HEK293 (cell line): ENCODE results near the gene DTHD1.

Source experiments
- CTCF ChIA-PET: fragments of 350-600 bp; formaldehyde crosslinking; extraction: SDS; loops from one replicate; lab custom pipeline; 2021; ENCODE audit warnings: antibody characterized with exemption; lab: Yijun Ruan, JAX
- POLR2A ChIA-PET: fragments of 300-600 bp; formaldehyde crosslinking; extraction: SDS; loops from one replicate; lab custom pipeline; 2020; ENCODE audit warnings: antibody characterized with exemption, inconsistent platforms; lab: Yijun Ruan, JAX
- H3K27ac ChIP-seq: fragments of 200-500 bp; sonication (Bioruptor generic); 2 replicates; pipeline ENCODE4 v1.5.1; 2014; ENCODE audit warnings: low read depth, low read length, control low read depth, inconsistent platforms; ENCODE audit errors: extremely low read depth
- H3K36me3 ChIP-seq, 2 experiments: fragments of 200-500 bp in 1 of 2; sonication (Bioruptor generic) in 1 of 2; 1 replicate in 1 of 2; 2 replicates in 1 of 2; pipeline ENCODE4 v1.5.1; 2014 to 2017; ENCODE audit warnings: inconsistent platforms in 2 of 2, low read length in 2 of 2; ENCODE audit not compliant: control insufficient read depth in 2 of 2, insufficient read depth in 1 of 2
- H3K4me1 ChIP-seq: fragments of 200-500 bp; sonication (Bioruptor generic); 2 replicates; pipeline ENCODE4 v1.5.1; 2014; ENCODE audit warnings: mild to moderate bottlenecking, low read length, inconsistent platforms; ENCODE audit not compliant: control insufficient read depth, insufficient read depth
- H3K4me3 ChIP-seq: 2 replicates; pipeline ENCODE4 v1.5.1; 2011; ENCODE audit warnings: low read depth, mild to moderate bottlenecking, control low read depth, low read length, moderate library complexity
- H3K9me3 ChIP-seq: fragments of 200-500 bp; sonication (Bioruptor generic); 2 replicates; pipeline ENCODE4 v1.5.1; 2014; ENCODE audit warnings: low read depth, low read length, inconsistent platforms; ENCODE audit not compliant: control insufficient read depth, insufficient read depth
- ATF2 ChIP-seq: fragments of 450-650 bp; formaldehyde crosslinking; IDR thresholded peaks from 2 replicates; pipeline ENCODE4 v1.5.1; 2016; ENCODE audit warnings: missing biosample characterization, missing genetic modification characterization, low read depth
- BCL6B ChIP-seq: fragments of 450-650 bp; formaldehyde crosslinking; IDR thresholded peaks from 2 replicates; pipeline ENCODE4 v1.5.1; 2017; ENCODE audit warnings: missing biosample characterization, missing genetic modification characterization
- EGR2 ChIP-seq: fragments of 450-650 bp; formaldehyde crosslinking; IDR thresholded peaks from 2 replicates; pipeline ENCODE4 v1.5.1; 2016; ENCODE audit warnings: low read depth, missing biosample characterization, missing genetic modification characterization
- GFI1B ChIP-seq: fragments of 450-650 bp; formaldehyde crosslinking; IDR thresholded peaks from 2 replicates; pipeline ENCODE4 v1.5.1; 2016; ENCODE audit warnings: missing biosample characterization, missing genetic modification characterization
- GLI2 ChIP-seq: fragments of 450-650 bp; formaldehyde crosslinking; IDR thresholded peaks from 2 replicates; pipeline ENCODE4; 2017; ENCODE audit warnings: missing biosample characterization, missing genetic modification characterization, low read depth, borderline replicate concordance
- INSM2 ChIP-seq: fragments of 450-650 bp; formaldehyde crosslinking; IDR thresholded peaks from 2 replicates; pipeline ENCODE4 v1.5.1; 2016; ENCODE audit warnings: missing biosample characterization, missing genetic modification characterization
- MZF1 ChIP-seq: fragments of 450-650 bp; formaldehyde crosslinking; IDR thresholded peaks from 2 replicates; pipeline ENCODE4 v1.5.1; 2017; ENCODE audit warnings: missing biosample characterization, missing genetic modification characterization, borderline replicate concordance
- PATZ1 ChIP-seq: fragments of 450-650 bp; formaldehyde crosslinking; IDR thresholded peaks from 2 replicates; pipeline ENCODE4 v1.5.1; 2016; ENCODE audit warnings: missing biosample characterization, missing genetic modification characterization
- PBX3 ChIP-seq: sonication (generic); formaldehyde crosslinking; IDR thresholded peaks from 2 replicates; pipeline ENCODE4 v1.8.1; 2022; ENCODE audit warnings: mild to moderate bottlenecking, moderate library complexity, missing genetic modification reagents
- RBAK ChIP-seq: fragments of 450-650 bp; formaldehyde crosslinking; IDR thresholded peaks from 2 replicates; pipeline ENCODE4 v1.5.1; 2016; ENCODE audit warnings: missing biosample characterization, missing genetic modification characterization
- SCRT2 ChIP-seq: fragments of 450-650 bp; formaldehyde crosslinking; IDR thresholded peaks from 2 replicates; pipeline ENCODE4 v1.5.1; 2016; ENCODE audit warnings: missing biosample characterization, missing genetic modification characterization
- ZBTB21 ChIP-seq: fragments of 450-650 bp; formaldehyde crosslinking; IDR thresholded peaks from 2 replicates; pipeline ENCODE4 v1.5.1; 2017; ENCODE audit warnings: missing biosample characterization, missing genetic modification characterization
- ZNF155 ChIP-seq: fragments of 450-650 bp; formaldehyde crosslinking; IDR thresholded peaks from 2 replicates; pipeline ENCODE4 v1.5.1; 2016; ENCODE audit warnings: missing biosample characterization, missing genetic modification characterization
- ZNF174 ChIP-seq: fragments of 450-650 bp; formaldehyde crosslinking; IDR thresholded peaks from 2 replicates; pipeline ENCODE4 v1.5.0; 2017; ENCODE audit warnings: missing biosample characterization, mild to moderate bottlenecking, missing genetic modification characterization
- ZNF184 ChIP-seq: fragments of 450-650 bp; IDR thresholded peaks from 2 replicates; pipeline ENCODE4 v1.5.1; 2018; ENCODE audit warnings: missing biosample characterization, mild to moderate bottlenecking, missing genetic modification characterization
- ZNF19 ChIP-seq: fragments of 450-650 bp; formaldehyde crosslinking; IDR thresholded peaks from 2 replicates; pipeline ENCODE4; 2016; ENCODE audit warnings: missing biosample characterization, missing genetic modification characterization, low read depth
- ZNF292 ChIP-seq: fragments of 450-650 bp; formaldehyde crosslinking; IDR thresholded peaks from 2 replicates; pipeline ENCODE4 v1.5.1; 2016; ENCODE audit warnings: low read depth, missing biosample characterization, missing genetic modification characterization, borderline replicate concordance
- ZNF311 ChIP-seq: fragments of 450-650 bp; formaldehyde crosslinking; IDR thresholded peaks from 2 replicates; pipeline ENCODE4 v1.5.1; 2017; ENCODE audit warnings: missing biosample characterization, missing genetic modification characterization, borderline replicate concordance
- ZNF513 ChIP-seq: fragments of 450-650 bp; IDR thresholded peaks from 2 replicates; pipeline ENCODE4 v1.5.1; 2018; ENCODE audit warnings: missing biosample characterization, missing genetic modification characterization
- ZNF544 ChIP-seq: fragments of 450-650 bp; formaldehyde crosslinking; IDR thresholded peaks from 2 replicates; pipeline ENCODE4 v1.5.0; 2017; ENCODE audit warnings: missing biosample characterization, missing genetic modification characterization
- ZNF623 ChIP-seq: fragments of 450-650 bp; formaldehyde crosslinking; IDR thresholded peaks from 2 replicates; pipeline ENCODE4 v1.5.1; 2016; ENCODE audit warnings: missing biosample characterization, missing genetic modification characterization
- ZNF658 ChIP-seq: fragments of 450-650 bp; formaldehyde crosslinking; IDR thresholded peaks from 2 replicates; pipeline ENCODE4; 2016; ENCODE audit warnings: missing biosample characterization, missing genetic modification characterization
- ZNF677 ChIP-seq: fragments of 450-650 bp; IDR thresholded peaks from 2 replicates; pipeline ENCODE4 v1.5.0; 2018; ENCODE audit warnings: missing biosample characterization, mild to moderate bottlenecking, missing genetic modification characterization, moderate library complexity

DTHD1 gene

GRCh38 chr4:36254371-36254770 lies 27.0 kb upstream of the DTHD1 start:
- no peaks in the 10 kb centered on the region for H3K36me3 ChIP-seq
- H3K4me3 ChIP-seq, result no peak overlapping the region
- TF ChIP-seq ZNF184 (tag by site-specific recombination) (no peak), GFI1B (no peak), ZNF174 (tag by site-specific recombination) (no peak)
- no peaks in the 10 kb centered on the region for H3K9me3 ChIP-seq
- ChIA-PET POLR2A (no interaction called here), CTCF (no interaction called here)
- H3K4me1 ChIP-seq, result no peaks in the 10 kb centered on the region
- no peak overlapping the region for H3K27ac ChIP-seq

GRCh38 chr4:36255577-36255976 lies 25.8 kb upstream of the DTHD1 start:
- no peak overlapping the region for H3K27ac ChIP-seq
- no peaks in the 10 kb centered on the region for H3K9me3 ChIP-seq
- H3K4me1 ChIP-seq, result no peaks in the 10 kb centered on the region
- CTCF ChIA-PET, result no interaction called here
- POLR2A ChIA-PET, result no interaction called here
- TF ChIP-seq GLI2 (tag by site-specific recombination) (no peak), ZNF292 (tag by site-specific recombination) (no peak), ZNF311 (no peak), SCRT2 (tag by site-specific recombination) (no peak), ZNF155 (tag by site-specific recombination) (no peak), ZNF513 (tag by site-specific recombination) (no peak), BCL6B (tag by site-specific recombination) (no peak), MZF1 (tag by site-specific recombination) (no peak), PBX3 (no peak), ATF2 (tag by site-specific recombination) (no peak), ZNF623 (no peak), RBAK (tag by site-specific recombination) (no peak), EGR2 (tag by site-specific recombination) (no peak)
- H3K4me3 ChIP-seq, result no peak overlapping the region
- H3K36me3 ChIP-seq, result no peaks in the 10 kb centered on the region

GRCh38 chr4:36256398-36256891 lies 25.0 kb upstream of the DTHD1 start:
- ChIA-PET CTCF (no interaction called here), POLR2A (no interaction called here)
- Histone ChIP-seq H3K4me1 (no peaks in the 10 kb centered on the region), H3K9me3 (no peaks in the 10 kb centered on the region), H3K36me3 (no peaks in the 10 kb centered on the region), H3K4me3 (no peak overlapping the region), H3K27ac (no peak overlapping the region)
- TF ChIP-seq PATZ1 (tag by site-specific recombination) (no peak), ZNF19 (tag by site-specific recombination) (no peak), INSM2 (no peak), ZNF677 (tag by site-specific recombination) (no peak), ZNF658 (tag by site-specific recombination) (no peak), ZNF544 (tag by site-specific recombination) (no peak), ZBTB21 (tag by site-specific recombination) (no peak)
